ENCODE results near the gene CTRL.
A peak's percentile ranks its signal among the peaks of the same experiment; 100 is the strongest.

The CTRL gene

DNA sequence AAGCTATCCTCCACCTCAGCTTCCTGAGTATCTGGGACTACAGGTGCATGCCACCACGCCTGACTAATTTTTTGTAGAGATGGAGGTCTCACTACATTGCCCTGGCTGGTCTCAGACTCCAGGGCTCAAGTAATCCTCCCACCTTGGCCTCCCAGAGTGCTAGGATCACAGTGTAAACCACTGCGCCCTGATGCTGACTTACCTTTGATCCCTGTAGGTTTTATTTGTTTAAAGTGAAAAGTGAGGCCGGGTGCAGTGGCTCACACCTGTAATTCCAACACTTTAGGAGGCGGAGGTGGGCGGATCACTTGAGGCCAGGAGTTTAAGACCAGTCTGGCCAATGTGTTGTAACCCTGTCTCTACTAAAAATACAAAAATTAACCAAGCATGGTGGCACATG lies 29.9 kb downstream of the CTRL start:
- H3K4me1 ChIP-seq = peaks cover 0 to 16% (median 11%) of the 10 kb centered on the region in 4 donors
- no peak overlapping the region for H3K4me3 ChIP-seq
- intact Hi-C loops (cut with DNase I; ENCODE audit: low total_unique reads) = no loop called here
- peaks cover 0 to 22% (median 0%) of the 10 kb centered on the region in 3 donors for H3K36me3 ChIP-seq
- no peak for DNase-seq
- H3K27ac ChIP-seq = no peak overlapping the region
- TF ChIP-seq, protein P1, sequence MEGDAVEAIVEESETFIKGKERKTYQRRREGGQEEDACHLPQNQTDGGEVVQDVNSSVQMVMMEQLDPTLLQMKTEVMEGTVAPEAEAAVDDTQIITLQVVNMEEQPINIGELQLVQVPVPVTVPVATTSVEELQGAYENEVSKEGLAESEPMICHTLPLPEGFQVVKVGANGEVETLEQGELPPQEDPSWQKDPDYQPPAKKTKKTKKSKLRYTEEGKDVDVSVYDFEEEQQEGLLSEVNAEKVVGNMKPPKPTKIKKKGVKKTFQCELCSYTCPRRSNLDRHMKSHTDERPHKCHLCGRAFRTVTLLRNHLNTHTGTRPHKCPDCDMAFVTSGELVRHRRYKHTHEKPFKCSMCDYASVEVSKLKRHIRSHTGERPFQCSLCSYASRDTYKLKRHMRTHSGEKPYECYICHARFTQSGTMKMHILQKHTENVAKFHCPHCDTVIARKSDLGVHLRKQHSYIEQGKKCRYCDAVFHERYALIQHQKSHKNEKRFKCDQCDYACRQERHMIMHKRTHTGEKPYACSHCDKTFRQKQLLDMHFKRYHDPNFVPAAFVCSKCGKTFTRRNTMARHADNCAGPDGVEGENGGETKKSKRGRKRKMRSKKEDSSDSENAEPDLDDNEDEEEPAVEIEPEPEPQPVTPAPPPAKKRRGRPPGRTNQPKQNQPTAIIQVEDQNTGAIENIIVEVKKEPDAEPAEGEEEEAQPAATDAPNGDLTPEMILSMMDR (IDR thresholded peaks at IDR 0.05) = no peak
- no peaks in the 10 kb centered on the region for H3K27me3 ChIP-seq
- H3K9me3 ChIP-seq = no peaks in the 10 kb centered on the region

DNA sequence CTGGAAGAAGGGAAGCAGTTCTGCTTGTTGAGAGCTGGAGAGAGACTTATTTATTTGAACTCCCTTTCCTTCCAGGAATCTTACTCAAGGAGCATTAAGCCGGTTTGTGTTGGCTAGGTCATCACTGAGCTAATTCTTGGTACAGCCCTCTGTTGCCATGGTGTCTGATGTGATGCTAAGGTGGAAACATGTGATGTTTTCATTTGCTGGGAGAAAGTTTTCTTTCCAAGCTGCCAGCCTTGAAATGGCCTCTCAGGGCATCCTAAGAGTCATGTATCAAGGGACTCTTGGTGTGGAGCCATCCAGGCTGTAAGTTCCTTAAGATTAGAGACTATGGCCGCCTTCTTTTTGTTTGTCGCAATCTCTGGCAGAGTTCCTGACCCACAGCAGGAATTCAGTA lies 34.4 kb downstream of the CTRL start:
- peaks cover 0 to 51% (median 35%) of the 10 kb centered on the region in 4 donors for H3K4me1 ChIP-seq
- intact Hi-C loops (cut with DNase I; ENCODE audit: low total_unique reads) = no loop called here
- H3K36me3 ChIP-seq = peaks cover 0 to 10% (median 0%) of the 10 kb centered on the region in 3 donors
- no peaks in the 10 kb centered on the region for H3K27me3 ChIP-seq
- no peaks in the 10 kb centered on the region for H3K9me3 ChIP-seq
- TF ChIP-seq, protein P1 (IDR thresholded peaks at IDR 0.05) = no peak
- DNase-seq = peak; percentile 75 to 83
- no peak overlapping the region for H3K4me3 ChIP-seq
- peak overlapping the region; percentile 52 to 68 for H3K27ac ChIP-seq

DNA sequence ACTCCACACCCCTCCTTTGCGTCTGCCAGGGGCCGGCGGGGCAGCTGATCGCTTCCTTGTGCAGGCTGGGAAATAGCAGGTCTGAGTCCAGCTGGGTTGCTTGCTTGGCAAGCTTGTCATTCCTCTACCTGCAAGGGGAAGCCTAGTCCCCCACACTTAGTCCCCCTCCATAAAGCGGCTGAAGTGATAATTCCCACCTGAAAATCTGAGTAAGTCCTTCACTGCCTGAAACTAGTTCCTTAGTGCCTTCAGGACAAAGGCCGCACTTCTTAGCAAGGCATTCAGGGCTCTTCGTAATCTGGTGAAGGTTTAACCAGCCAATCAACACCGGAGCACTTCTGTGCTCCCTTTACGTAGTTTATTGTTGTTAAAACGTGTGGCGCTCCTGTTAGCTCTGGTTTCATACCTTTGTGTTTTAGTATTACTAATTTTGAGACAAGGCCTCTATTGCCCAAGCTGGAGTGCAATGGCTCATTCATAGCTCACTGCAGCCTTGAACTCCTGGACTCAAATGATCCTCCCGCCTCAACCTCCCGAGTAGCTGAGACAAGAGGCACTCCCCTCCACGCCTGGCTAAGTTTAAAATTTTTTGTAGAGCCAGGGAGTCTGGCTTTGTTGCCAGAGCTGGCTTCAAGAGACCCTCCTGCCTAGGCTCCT lies 37.8 kb downstream of the CTRL start:
- H3K27ac ChIP-seq = peak overlapping the region; percentile 94 to 99
- H3K27me3 ChIP-seq = no peaks in the 10 kb centered on the region
- TF ChIP-seq, protein P1 (IDR thresholded peaks at IDR 0.05) = no peak
- H3K36me3 ChIP-seq = no peaks in the 10 kb centered on the region
- intact Hi-C loops (cut with DNase I; ENCODE audit: low total_unique reads) = no loop called here
- DNase-seq = no peak
- peaks cover 0 to 52% (median 35%) of the 10 kb centered on the region in 4 donors for H3K4me1 ChIP-seq
- no peaks in the 10 kb centered on the region for H3K9me3 ChIP-seq
- H3K4me3 ChIP-seq = peak overlapping the region; percentile 82 to 98

DNA sequence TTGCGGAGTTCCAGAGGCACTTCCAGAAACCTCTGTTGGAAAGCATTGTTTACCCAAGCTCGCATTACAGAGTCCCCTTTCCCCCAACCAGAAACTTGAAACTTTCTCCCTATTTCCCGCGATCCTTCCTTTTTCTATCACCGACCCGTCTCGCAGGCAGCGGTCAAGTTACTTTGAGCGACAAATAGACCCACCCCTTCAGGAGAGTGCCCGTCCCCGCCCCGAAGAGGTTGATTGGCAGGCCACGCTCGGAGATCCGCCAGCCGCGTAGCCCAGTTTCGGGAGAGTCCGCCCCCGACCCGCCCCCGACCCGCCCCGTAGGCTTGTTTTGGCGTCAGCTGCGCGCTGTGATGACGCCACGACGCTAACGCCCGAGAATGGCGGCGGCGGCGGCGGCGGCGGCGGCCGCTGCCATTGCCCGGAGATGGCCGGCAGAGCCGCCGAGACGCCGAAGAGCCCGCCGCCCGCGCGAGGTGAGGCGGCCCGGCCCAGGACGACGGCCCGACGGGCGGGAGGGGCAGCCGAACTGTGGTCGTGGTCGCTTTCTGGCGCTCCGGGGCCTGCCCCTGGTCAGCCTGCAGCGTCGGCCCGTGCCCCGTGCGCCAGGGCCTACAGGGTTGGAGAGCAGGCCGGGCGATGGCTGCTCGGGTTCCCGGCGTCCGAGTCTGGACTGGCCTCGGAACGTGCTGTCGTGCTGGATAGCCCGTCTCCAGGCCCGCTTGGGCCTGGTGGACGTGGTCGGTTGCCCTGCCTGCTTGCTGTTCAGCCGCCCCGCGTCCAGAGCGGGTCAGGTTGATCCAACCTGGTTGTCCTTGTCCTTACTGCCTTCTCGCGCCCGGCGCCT lies 38.5 kb downstream of the CTRL start, which contains the start of gene PSKH1:
PSKH1 (plus strand) TSS at position 356 of the 844 bp plus-strand sequence. CDS start 15,496 bp downstream, outside the sequence.
- H3K27ac ChIP-seq = peak within 1 kb of the TSS; percentile 94 to 99
- intact Hi-C loops (cut with DNase I; ENCODE audit: low total_unique reads) = no loop called here
- TF ChIP-seq, protein P1 (IDR thresholded peaks at IDR 0.05) = no peak
- H3K4me1 ChIP-seq = peaks cover 0 to 50% (median 34%) of the 10 kb centered on the region in 4 donors
- H3K4me3 ChIP-seq = peak within 1 kb of the TSS; percentile 82 to 98
- H3K27me3 ChIP-seq = no peaks in the 10 kb centered on the region
- peak; percentile 96 to 98 for DNase-seq
- H3K9me3 ChIP-seq = no peaks in the 10 kb centered on the region
- H3K36me3 ChIP-seq = no peaks in the 10 kb centered on the region

DNA sequence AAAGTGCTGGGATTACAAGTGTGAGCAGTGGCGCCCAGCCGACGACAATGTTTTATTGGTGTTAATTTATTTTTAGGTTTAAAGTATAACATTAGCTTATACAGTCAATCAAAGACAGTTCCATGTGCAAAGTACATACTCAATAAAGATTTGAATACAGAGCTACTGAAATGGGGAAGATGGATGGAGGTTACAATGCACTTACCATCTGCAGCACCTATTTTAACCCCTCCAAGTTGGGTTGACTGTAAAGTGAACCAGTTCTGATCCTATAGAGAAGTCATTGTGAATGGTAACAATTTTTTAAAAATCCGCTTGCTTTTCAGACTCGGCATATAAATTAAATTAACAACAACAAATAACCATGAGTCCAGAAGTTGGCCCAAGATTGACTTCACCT lies 39.3 kb downstream of the CTRL start:
- intact Hi-C loops (cut with DNase I; ENCODE audit: low total_unique reads) = no loop called here
- Histone ChIP-seq H3K36me3 (no peaks in the 10 kb centered on the region), H3K27ac (peak overlapping the region; percentile 94 to 99), H3K27me3 (no peaks in the 10 kb centered on the region), H3K4me3 (peak overlapping the region; percentile 82 to 98), H3K4me1 (peaks cover 0 to 42% (median 28%) of the 10 kb centered on the region in 4 donors), H3K9me3 (no peaks in the 10 kb centered on the region)
- TF ChIP-seq, protein P1 (IDR thresholded peaks at IDR 0.05) = no peak
- DNase-seq = no peak

All from tibial artery (tissue), 4 donors.